Endothelial cell of umbilical vein (primary cell): Measurements from ENCODE around the gene AP1G2. TPM values are rescaled to one million over a fixed set of nuclear protein-coding genes. Genes with fewer than 3 reads are reported as not detected.

ENCODE experiments used
- BruUV-seq: library from RNA; stranded (reverse); fragments of 400-500 nt; replicated peaks from 2 replicates; lab custom pipeline; 2021; lab: Mats Ljungman, UMichigan
- CTCF ChIA-PET: fragments of 300-600, 350-600 bp; sonication (Branson Sonifier 250); formaldehyde crosslinking; loops from one replicate; lab custom pipeline; 2021; ENCODE audit warnings: antibody characterized with exemption, inconsistent platforms; lab: Charles Lee
- POLR2A ChIA-PET: fragments of 300-600, 350-600 bp; sonication (Branson Sonifier 250); formaldehyde crosslinking; loops from one replicate; lab custom pipeline; 2021; ENCODE audit warnings: antibody characterized with exemption, inconsistent platforms; lab: Charles Lee
- DNase-seq: peaks from one replicate; pipeline ENCODE4 v3.0.0-alpha.2; 2011; ENCODE audit warnings: low read depth, low spot score
- FAIRE-seq: peaks from 2 replicates; lab custom pipeline; 2011; peaks lifted over from hg19 to GRCh38; lab: Jason Lieb, UNC
- H2AFZ ChIP-seq: 2 replicates; pipeline ENCODE4 v1.6.0; 2012; ENCODE audit warnings: low read depth, low read length, control low read depth, inconsistent platforms
- H3K27ac ChIP-seq: 2 replicates; pipeline ENCODE4 v1.5.1; 2011; ENCODE audit warnings: low read depth, mild to moderate bottlenecking, control low read depth, low read length, moderate library complexity; ENCODE audit not compliant: insufficient read depth
- H3K27me3 ChIP-seq, 2 experiments: 2 replicates each; pipeline versions ENCODE4 v1.6.0 to v1.6.1; 2011; ENCODE audit warnings: low read length in 2 of 2, mixed read lengths in 1 of 2; ENCODE audit not compliant: control insufficient read depth in 2 of 2, insufficient read depth in 2 of 2
- H3K36me3 ChIP-seq, 2 experiments: 2 replicates in 1 of 2; 3 replicates in 1 of 2; pipeline ENCODE4 v1.5.1; 2011; ENCODE audit warnings: low read length in 2 of 2, mild to moderate bottlenecking in 1 of 2, moderate library complexity in 1 of 2; ENCODE audit not compliant: control insufficient read depth in 2 of 2, insufficient read depth in 2 of 2; ENCODE audit errors: extremely low read depth in 1 of 2
- H3K4me1 ChIP-seq: 3 replicates; pipeline ENCODE4 v1.5.1; 2011; ENCODE audit warnings: mild to moderate bottlenecking, low read length; ENCODE audit not compliant: control insufficient read depth, insufficient read depth; ENCODE audit errors: extremely low read depth
- H3K4me2 ChIP-seq: 2 replicates; pipeline ENCODE4 v1.6.1; 2011; ENCODE audit warnings: low read length, control low read depth, mixed read lengths; ENCODE audit not compliant: insufficient read depth
- H3K4me3 ChIP-seq, 3 experiments: fragments of 200-600 bp in 1 of 3; sonication (generic), shearing (Covaris generic) in 1 of 3; replicated peaks in 1 of 3; 2 replicates each; pipeline ENCODE4 v1.5.1; 2011 to 2016; ENCODE audit warnings: control low read depth in 3 of 3, low read length in 3 of 3, mild to moderate bottlenecking in 2 of 3, inconsistent platforms in 1 of 3, low read depth in 1 of 3, moderate library complexity in 1 of 3; ENCODE audit not compliant: insufficient read depth in 1 of 3
- H3K79me2 ChIP-seq: 2 replicates; pipeline ENCODE4 v1.6.0; 2012; ENCODE audit warnings: low read length, inconsistent platforms; ENCODE audit not compliant: control insufficient read depth, insufficient read depth
- H3K9ac ChIP-seq: replicated peaks from 2 replicates; pipeline ENCODE3; 2011; ENCODE audit warnings: low read length, control low read depth; ENCODE audit not compliant: insufficient read depth; ENCODE audit errors: extremely low read depth
- H3K9me1 ChIP-seq: replicated peaks from 3 replicates; pipeline ENCODE4 v1.6.0; 2011; ENCODE audit warnings: mild to moderate bottlenecking, low read length; ENCODE audit not compliant: control insufficient read depth, insufficient read depth; ENCODE audit errors: extremely low read depth
- H3K9me3 ChIP-seq: replicated peaks from 2 replicates; pipeline ENCODE4 v1.5.1; 2012; ENCODE audit warnings: low read length, inconsistent platforms; ENCODE audit not compliant: control insufficient read depth, insufficient read depth
- H4K20me1 ChIP-seq: replicated peaks from 2 replicates; pipeline ENCODE3; 2011; ENCODE audit warnings: mild to moderate bottlenecking, low read length; ENCODE audit not compliant: control insufficient read depth, insufficient read depth; ENCODE audit errors: extremely low read depth
- CTCF ChIP-seq, 2 donors: IDR thresholded peaks; 1 replicate in 1 of 2; 2 replicates in 1 of 2; pipeline ENCODE4 v1.5.1; 2011; ENCODE audit warnings: low read length in 2 of 2, mild to moderate bottlenecking in 2 of 2, moderate library complexity in 2 of 2, control low read depth in 1 of 2, inconsistent platforms in 1 of 2, low read depth in 1 of 2; ENCODE audit not compliant: insufficient read depth in 1 of 2; ENCODE audit errors: extremely low read depth in 1 of 2
- EZH2 ChIP-seq: IDR thresholded peaks from 2 replicates; pipeline ENCODE4 v1.6.1; 2012; ENCODE audit warnings: borderline replicate concordance, low read depth, mild to moderate bottlenecking, moderate library complexity, low read length, inconsistent platforms; ENCODE audit not compliant: severe bottlenecking
- FOS ChIP-seq: IDR thresholded peaks from 2 replicates; pipeline ENCODE4 v1.6.1; 2011; ENCODE audit warnings: mild to moderate bottlenecking, low read length, moderate library complexity, borderline replicate concordance; ENCODE audit not compliant: insufficient read depth
- GATA2 ChIP-seq: IDR thresholded peaks from 2 replicates; pipeline ENCODE4 v1.7.0; 2011; ENCODE audit warnings: low read depth, mild to moderate bottlenecking, moderate library complexity, mixed read lengths, low read length; ENCODE audit not compliant: insufficient read length, insufficient read depth
- JUN ChIP-seq: IDR thresholded peaks from 2 replicates; pipeline ENCODE4 v1.6.1; 2011; ENCODE audit warnings: borderline replicate concordance, low read depth; ENCODE audit not compliant: insufficient read length, insufficient read depth
- MYC ChIP-seq: IDR thresholded peaks from one replicate; pipeline ENCODE4 v1.6.1; 2011; ENCODE audit warnings: mild to moderate bottlenecking, low read depth, low read length
- POLR2A ChIP-seq: IDR thresholded peaks from 2 replicates; pipeline ENCODE4 v1.6.1; 2012; ENCODE audit warnings: low read depth, mild to moderate bottlenecking, control low read depth, low read length
- POLR2AphosphoS5 ChIP-seq: IDR thresholded peaks from 2 replicates; pipeline ENCODE4 v1.6.1; 2012; ENCODE audit warnings: low read depth, mild to moderate bottlenecking, control low read depth, low read length, moderate library complexity; ENCODE audit not compliant: insufficient read depth
- dilution Hi-C: fragments of 300-500 bp; cut with MboI; formaldehyde crosslinking; loops from one replicate; pipeline ENCODE4 v1.15.0; 2019; ENCODE audit warnings: low sequenced_read_pairs; ENCODE audit not compliant: extremely low pct_ligation_motif_present
- intact Hi-C: fragments of 100-400 bp; cut with micrococcal nuclease; formaldehyde crosslinking; loops from one replicate; pipeline ENCODE4 v1.10.0; 2022
- polyA plus RNA-seq, 4 experiments: library from polyadenylated mRNA; depleted of rRNA in 3 of 4; stranded (reverse) in 3 of 4; unstranded in 1 of 4; fragments of >200 nt; gene quantifications; 2 replicates each; pipeline versions ENCODE4 v1.2.1 to v1.2.3, GENCODE V29; 2011 to 2012; ENCODE audit warnings: missing spikeins in 1 of 4
- total RNA-seq: library from RNA; stranded (reverse); gene quantifications from 2 replicates; pipeline ENCODE4 v1.2.3, GENCODE V29; 2021
- TF ChIP-seq, protein P1 (sequence below): IDR thresholded peaks from 2 replicates; pipeline ENCODE4 v1.6.1; 2011; ENCODE audit not compliant: insufficient read depth, insufficient read length

The AP1G2 gene
- total and polyA plus RNA-seq, 2 donors (not counting 3 experiments of a cell fraction or from before 2014, with no cell fraction given), result 39.0 to 55.8 TPM

GRCh38 chr14:23547924-23548323 lies 19.7 kb downstream of the AP1G2 start:
- no peak overlapping the region for H3K9ac ChIP-seq
- no peak for FAIRE-seq
- TF ChIP-seq CTCF (IDR thresholded peaks at IDR 0.05; ENCODE audit: extremely low read depth in 1 of 2, insufficient read depth in 1 of 2, low read depth in 1 of 2, low read length in 2 of 2) (no peak), MYC (no peak), JUN (no peak), GATA2 (no peak), FOS (no peak), POLR2AphosphoS5 (no peak), EZH2 (no peak), POLR2A (no peak)
- TF ChIP-seq, protein P1, sequence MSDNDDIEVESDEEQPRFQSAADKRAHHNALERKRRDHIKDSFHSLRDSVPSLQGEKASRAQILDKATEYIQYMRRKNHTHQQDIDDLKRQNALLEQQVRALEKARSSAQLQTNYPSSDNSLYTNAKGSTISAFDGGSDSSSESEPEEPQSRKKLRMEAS, result no peak

More at GRCh38 chr14:23547924-23548323, 19.7 kb downstream of the AP1G2 start:
- dilution Hi-C loops, result no loop called here
- Histone ChIP-seq H3K27ac (no peak overlapping the region), H3K4me1 (peaks cover 8% of the 10 kb centered on the region), H3K4me3 (no peak overlapping the region), H3K27me3 (peaks cover 23 to 25% of the 10 kb centered on the region in 2 experiments), H3K36me3 (no peaks in the 10 kb centered on the region), H2AFZ (no peak overlapping the region), H3K9me1 (no peaks in the 10 kb centered on the region), H4K20me1 (no peaks in the 10 kb centered on the region), H3K9me3 (no peaks in the 10 kb centered on the region), H3K79me2 (no peaks in the 10 kb centered on the region), H3K4me2 (no peak overlapping the region)
- BruUV-seq, result no TSS peak
- CTCF ChIA-PET, result interaction anchor here (0.8 to 4.5 kb wide), 2 partner anchors 11 to 363 kb away, joined by 3 to 24 read pairs; no protein-coding TSS in a partner anchor
- POLR2A ChIA-PET, result no interaction called here
- intact Hi-C loops, result no loop called here
- DNase-seq, result no peak
